HepG2 (cell line): ENCODE results near the gene IQSEC1. TPM values are rescaled to one million over a fixed set of nuclear protein-coding genes. Genes with fewer than 3 reads are reported as not detected.

Source experiments
- ATAC-seq: fragments of 200-7000 bp; cut with Tn5 transposase; 3 replicates; pipeline ENCODE4 v1.9.1; 2020; ENCODE audit warnings: mild to moderate bottlenecking, moderate library complexity
- BruUV-seq: library from RNA; stranded (reverse); fragments of 400-500 nt; replicated peaks from 2 replicates; lab custom pipeline; 2021; lab: Mats Ljungman, UMichigan
- CTCF ChIA-PET: fragments of 300-600 bp; formaldehyde crosslinking; extraction: SDS; loops from one replicate; lab custom pipeline; 2021; ENCODE audit warnings: low total read pairs, inconsistent platforms, low intra/inter-chr PET ratio; lab: Yijun Ruan, JAX
- POLR2A ChIA-PET: fragments of 350-600 bp; sonication (Branson Sonifier 250); formaldehyde crosslinking; loops from one replicate; lab custom pipeline; 2020; ENCODE audit warnings: antibody characterized with exemption, inconsistent platforms; lab: Yijun Ruan, JAX
- DNase-seq: peaks from one replicate; pipeline ENCODE4 v3.0.0-alpha.2; 2015; ENCODE audit warnings: low spot score
- FAIRE-seq: peaks from 3 replicates; lab custom pipeline; 2011; peaks lifted over from hg19 to GRCh38; lab: Jason Lieb, UNC
- H2AFZ ChIP-seq: one replicate; pipeline ENCODE4 v1.6.1; 2011; ENCODE audit warnings: low read length, inconsistent platforms
- H3K27ac ChIP-seq: fragments of 300-600 bp; 3 replicates; pipeline ENCODE4 v1.8.0; 2011; ENCODE audit warnings: mixed run types, mild to moderate bottlenecking, mixed read lengths, low read length, inconsistent platforms; ENCODE audit not compliant: insufficient read depth; ENCODE audit errors: extremely low read length
- H3K27me3 ChIP-seq, 2 experiments: fragments of 200-600 bp in 1 of 2; 2 replicates in 1 of 2; 3 replicates in 1 of 2; pipeline versions ENCODE4 v1.6.0 to v1.8.0; 2011; ENCODE audit warnings: low read length in 2 of 2, mild to moderate bottlenecking in 2 of 2, moderate library complexity in 2 of 2, inconsistent platforms in 1 of 2; ENCODE audit not compliant: insufficient read depth in 2 of 2, control insufficient read depth in 1 of 2
- H3K36me3 ChIP-seq, 2 experiments: fragments of 200-600 bp in 1 of 2; replicated peaks in 1 of 2; 2 replicates in 1 of 2; 3 replicates in 1 of 2; pipeline versions ENCODE4 v1.5.1 to v1.8.0; 2011; ENCODE audit warnings: low read length in 2 of 2, inconsistent platforms in 1 of 2; ENCODE audit not compliant: insufficient read depth in 2 of 2, control insufficient read depth in 1 of 2
- H3K4me1 ChIP-seq: 2 replicates; pipeline ENCODE4 v1.5.1; 2012; ENCODE audit warnings: low read length, inconsistent platforms; ENCODE audit not compliant: insufficient read depth
- H3K4me2 ChIP-seq: 2 replicates; pipeline ENCODE4 v1.6.0; 2011; ENCODE audit warnings: low read depth, low read length, inconsistent platforms
- H3K4me3 ChIP-seq, 3 experiments: fragments of 200-600 bp in 1 of 3; sonication (generic), shearing (Covaris generic) in 1 of 3; replicated peaks in 1 of 3; 2 replicates each; pipeline ENCODE4 v1.5.1; 2011 to 2016; ENCODE audit warnings: low read length in 3 of 3, inconsistent platforms in 2 of 3, low read depth in 2 of 3, mild to moderate bottlenecking in 2 of 3, control low read depth in 1 of 3, mixed read lengths in 1 of 3; ENCODE audit not compliant: insufficient read depth in 1 of 3
- H3K79me2 ChIP-seq: one replicate; pipeline ENCODE4 v1.6.1; 2011; ENCODE audit warnings: low read length, inconsistent platforms; ENCODE audit not compliant: insufficient read depth
- H3K9ac ChIP-seq: 2 replicates; pipeline ENCODE4 v1.6.0; 2011; ENCODE audit warnings: mild to moderate bottlenecking, low read depth, low read length, inconsistent platforms; ENCODE audit not compliant: insufficient read depth
- H3K9me3 ChIP-seq: 2 replicates; pipeline ENCODE4 v1.5.1; 2012; ENCODE audit warnings: mild to moderate bottlenecking, low read length
- H4K20me1 ChIP-seq: 2 replicates; pipeline ENCODE4 v1.6.0; 2011; ENCODE audit warnings: inconsistent platforms, mild to moderate bottlenecking, low read length, moderate library complexity; ENCODE audit not compliant: insufficient read depth
- ARID3A ChIP-seq: IDR thresholded peaks from 2 replicates; pipeline ENCODE4 v1.6.1; 2012; ENCODE audit warnings: low read depth, low read length, improper control_type of control experiment
- ASH2L ChIP-seq: fragments of 300-600, 200-600 bp; sonication (generic); IDR thresholded peaks from 2 replicates; pipeline ENCODE4 v1.7.0; 2017; ENCODE audit warnings: low read depth, mild to moderate bottlenecking, moderate library complexity, mixed read lengths, low read length; ENCODE audit not compliant: insufficient read length
- BHLHE40 ChIP-seq: IDR thresholded peaks from 2 replicates; pipeline ENCODE4 v1.6.1; 2011; ENCODE audit warnings: low read length, improper control_type of control experiment
- CBX1 ChIP-seq: IDR thresholded peaks from one replicate; pipeline ENCODE4 v1.6.1; 2016; ENCODE audit warnings: antibody characterized with exemption, low read depth
- CEBPZ ChIP-seq: IDR thresholded peaks from 2 replicates; pipeline ENCODE4 v1.6.1; 2012; ENCODE audit warnings: low read length, improper control_type of control experiment
- CREB1 ChIP-seq, 2 experiments: fragments of 450-650 bp in 1 of 2; IDR thresholded peaks; 2 replicates each; pipeline ENCODE4 v1.6.1; 2016 to 2017; ENCODE audit warnings: control low read depth in 1 of 2, mild to moderate bottlenecking in 1 of 2, missing compliant biosample characterization in 1 of 2, missing genetic modification characterization in 1 of 2
- DNMT1 ChIP-seq: sonication (generic); formaldehyde crosslinking; IDR thresholded peaks from 2 replicates; pipeline ENCODE4 v1.5.1; 2020; ENCODE audit warnings: mild to moderate bottlenecking, missing genetic modification reagents
- E2F2 ChIP-seq: sonication (generic); formaldehyde crosslinking; IDR thresholded peaks from 2 replicates; pipeline ENCODE4 v1.4.0; 2020; ENCODE audit warnings: missing genetic modification reagents, borderline replicate concordance
- ISL2 ChIP-seq: sonication (generic); formaldehyde crosslinking; IDR thresholded peaks from 2 replicates; pipeline ENCODE4 v1.5.0; 2020; ENCODE audit warnings: missing genetic modification reagents
- KLF13 ChIP-seq: sonication (generic); formaldehyde crosslinking; IDR thresholded peaks from 2 replicates; pipeline ENCODE4 v1.4.0; 2020; ENCODE audit warnings: mild to moderate bottlenecking, missing genetic modification reagents
- MXD3 ChIP-seq: IDR thresholded peaks from 2 replicates; pipeline ENCODE4 v1.6.1; 2016; ENCODE audit warnings: mild to moderate bottlenecking, missing biosample characterization, missing genetic modification reagents
- NCOA5 ChIP-seq: sonication (generic); formaldehyde crosslinking; IDR thresholded peaks from 2 replicates; pipeline ENCODE4 v1.4.0; 2020; ENCODE audit warnings: missing genetic modification reagents
- PITX1 ChIP-seq: sonication (generic); formaldehyde crosslinking; IDR thresholded peaks from 2 replicates; pipeline ENCODE4 v1.5.1; 2020; ENCODE audit warnings: mild to moderate bottlenecking, missing genetic modification reagents
- TFAP4 ChIP-seq: sonication (generic); IDR thresholded peaks from 2 replicates; pipeline ENCODE4 v1.6.1; 2016; ENCODE audit warnings: low read depth, borderline replicate concordance
- ZGPAT ChIP-seq: IDR thresholded peaks from 2 replicates; pipeline ENCODE4 v1.6.1; 2016; ENCODE audit warnings: mild to moderate bottlenecking
- ZNF17 ChIP-seq: sonication (generic); formaldehyde crosslinking; IDR thresholded peaks from 2 replicates; pipeline ENCODE4 v1.5.0; 2020; ENCODE audit warnings: mild to moderate bottlenecking, missing genetic modification reagents
- ZNF713 ChIP-seq: sonication (generic); formaldehyde crosslinking; IDR thresholded peaks from 2 replicates; pipeline ENCODE4 v1.4.0; 2020; ENCODE audit warnings: mild to moderate bottlenecking, missing genetic modification reagents
- WGBS: methylation state at CpG from one replicate; pipeline ENCODE4 v1.1.6; 2017; ENCODE audit warnings: low lambda C conversion rate; 5-methylcytosine and 5-hydroxymethylcytosine counted together
- in situ Hi-C: cut with HindIII; loops from 2 replicates; pipeline ENCODE4 v1.10.0; 2017; ENCODE audit warnings: low pct_unique_long_range_greater_than_20kb; ENCODE audit not compliant: extremely low pct_ligation_motif_present
- intact Hi-C: fragments of 100-400 bp; cut with micrococcal nuclease; formaldehyde crosslinking; loops from one replicate; pipeline ENCODE4 v1.10.0; 2022; ENCODE audit not compliant: unreplicated experiment
- polyA plus RNA-seq, 8 experiments: library from polyadenylated mRNA; depleted of rRNA in 3 of 8; stranded (reverse) in 7 of 8; unstranded in 1 of 8; fragments of >200 nt; fragmentation: Illumina TruSeq in 4 of 8; extraction: Trizol in 4 of 8; gene quantifications; 2 replicates each; pipeline versions ENCODE4 v1.2.1 to v1.2.3, GENCODE V29; 2011 to 2016; ENCODE audit warnings: low read depth in 4 of 8, missing spikeins in 1 of 8, mixed read lengths in 1 of 8; ENCODE audit not compliant: insufficient read depth in 1 of 8
- total RNA-seq, 5 experiments: library from RNA; depleted of rRNA; stranded (reverse); fragments of >200 nt; fragmentation: Illumina TruSeq; extraction: Trizol; gene quantifications; 2 replicates each; pipeline ENCODE4 v1.2.3, GENCODE V29; 2016; ENCODE audit warnings: low read depth in 1 of 5

The IQSEC1 gene
- total and polyA plus RNA-seq, 2 of the 13 experiments (the other 11 are each of a cell fraction or from before 2014, with no cell fraction given): 17.4 to 20.2 TPM

- Histone ChIP-seq H3K4me2 (no peak overlapping the region), H3K4me1 (peaks cover 18% of the 10 kb centered on the region), H3K9ac (no peak overlapping the region), H3K79me2 (no peaks in the 10 kb centered on the region), H2AFZ (no peak overlapping the region), H3K27ac (no peak overlapping the region), H3K9me3 (no peaks in the 10 kb centered on the region), H3K4me3 (no peak overlapping the region), H4K20me1 (peaks cover 8% of the 10 kb centered on the region; the same call in 1 of the 2 replicates), H3K27me3 (no peaks in the 10 kb centered on the region), H3K36me3 (no peaks in the 10 kb centered on the region; a peak in 1 of 5 replicates)
- intact Hi-C loops (no loop called here), in situ Hi-C loops (no loop called here)
- DNase-seq (no peak), ATAC-seq (no peak), FAIRE-seq (no peak)
- no TSS peak for BruUV-seq
- ChIA-PET POLR2A (no interaction called here), CTCF (no interaction called here)
- WGBS: no CpG with 5 or more reads among the region's 8 CpGs
- TF ChIP-seq CREB1 (IDR thresholded peaks at IDR 0.05): no peak
- TF ChIP-seq CREB1 (CRISPR knock-in tag; IDR thresholded peaks at IDR 0.05): no peak
- no peak for TF ChIP-seq PITX1 (CRISPR knock-in tag)
- TF ChIP-seq TFAP4: no peak
- no peak for TF ChIP-seq ZGPAT
- TF ChIP-seq MXD3 (CRISPR knock-in tag): no peak
- no peak for TF ChIP-seq ASH2L
- TF ChIP-seq E2F2: no peak
- TF ChIP-seq KLF13 (CRISPR knock-in tag): no peak
- no peak for TF ChIP-seq ARID3A
- no peak for TF ChIP-seq CBX1
- no peak for TF ChIP-seq CEBPZ
- no peak for TF ChIP-seq BHLHE40
- no peak for TF ChIP-seq DNMT1
- no peak for TF ChIP-seq ZNF17 (CRISPR knock-in tag)
- no peak for TF ChIP-seq ISL2 (CRISPR knock-in tag)
- TF ChIP-seq ZNF713 (CRISPR knock-in tag): no peak
- TF ChIP-seq NCOA5: no peak
Measured at GRCh38 chr3:12986031-12986430, 87.2 kb downstream of the IQSEC1 start.
